Erythroblast (primary cell): ENCODE results near the gene PHF3.

Experiments used
- GATA1 ChIP-seq: IDR thresholded peaks from 2 replicates; pipeline ENCODE4 v1.6.1; 2011; ENCODE audit warnings: low read depth, mild to moderate bottlenecking, control low read depth, low read length, moderate library complexity
- POLR2A ChIP-seq: IDR thresholded peaks from 2 replicates; pipeline ENCODE4 v1.6.1; 2011; ENCODE audit warnings: mild to moderate bottlenecking, low read length

DNA sequence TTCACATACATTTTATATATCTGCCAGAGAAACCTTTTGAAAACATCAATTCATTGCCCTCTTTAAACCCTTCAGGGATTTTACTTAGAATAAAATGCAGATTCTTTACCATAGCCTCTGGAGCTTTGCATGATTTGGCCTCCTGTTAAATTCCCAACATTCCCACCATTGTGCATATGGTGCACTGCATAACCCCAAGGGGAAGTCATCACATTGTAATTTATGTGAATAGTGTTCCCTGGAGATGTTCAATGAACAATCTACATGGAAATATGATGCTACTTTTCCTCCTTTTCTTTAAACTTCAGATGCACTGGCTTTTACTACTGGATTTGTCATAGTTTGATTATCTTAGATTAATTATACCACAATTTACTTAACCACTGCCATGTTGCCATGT lies 94.7 kb downstream of the PHF3 start:
- TF ChIP-seq POLR2A (no peak), GATA1 (no peak)
